HG02571 (cell line): ENCODE results near the gene TEPSIN.

Source experiments
- ATAC-seq: cut with Tn5 transposase; IDR thresholded peaks from one replicate; pipeline ENCODE4 v1.9.1; 2021; ENCODE audit warnings: mild to moderate bottlenecking, moderate library complexity; ENCODE audit not compliant: unreplicated experiment

Gene TEPSIN

GRCh38 chr17:81251094-81251708 lies 12.3 kb upstream of the TEPSIN start:
- ATAC-seq: no peak

- ATAC-seq: no peak
Observed at GRCh38 chr17:81250286-81251093, 11.6 kb upstream of the TEPSIN start.

- no peak for ATAC-seq
Observed at GRCh38 chr17:81249223-81250040, 10.6 kb upstream of the TEPSIN start.

GRCh38 chr17:81248649-81249048 lies 9.8 kb upstream of the TEPSIN start:
- no peak for ATAC-seq

- no peak for ATAC-seq
Observed at GRCh38 chr17:81247339-81247990, 8.6 kb upstream of the TEPSIN start.

- no peak for ATAC-seq
Observed at GRCh38 chr17:81246679-81247338, 8.0 kb upstream of the TEPSIN start.

GRCh38 chr17:81246343-81246670 lies 7.5 kb upstream of the TEPSIN start:
- no peak for ATAC-seq

- ATAC-seq: no peak
Observed at GRCh38 chr17:81245665-81246342, 6.9 kb upstream of the TEPSIN start.

- ATAC-seq: no peak
Observed at GRCh38 chr17:81245024-81245664, 6.3 kb upstream of the TEPSIN start.

- ATAC-seq: no peak
Observed at GRCh38 chr17:81244358-81245023, 5.6 kb upstream of the TEPSIN start.

GRCh38 chr17:81243333-81243664 lies 4.4 kb upstream of the TEPSIN start:
- no peak for ATAC-seq

GRCh38 chr17:81242421-81243332 lies 3.8 kb upstream of the TEPSIN start:
- ATAC-seq: no peak

GRCh38 chr17:81241648-81242420 lies 3.0 kb upstream of the TEPSIN start:
- no peak for ATAC-seq

GRCh38 chr17:81241203-81241602 lies 2.3 kb upstream of the TEPSIN start:
- ATAC-seq: no peak

- no peak for ATAC-seq
Observed at GRCh38 chr17:81240761-81241160, 1.9 kb upstream of the TEPSIN start.

- no peak for ATAC-seq
Observed at GRCh38 chr17:81239714-81240555, 1.1 kb upstream of the TEPSIN start.

GRCh38 chr17:81238490-81238814 lies 403 bp downstream of the TEPSIN start:
- ATAC-seq: no peak
